GM12878 (cell line): Measurements from ENCODE around the gene STARD3. TPM values are rescaled to one million over a fixed set of nuclear protein-coding genes. Genes with fewer than 3 reads are reported as not detected.

Experiments
- ATAC-seq: fragments of 200-7000 bp; cut with Tn5 transposase; 3 replicates; pipeline ENCODE4 v1.9.1; 2020; ENCODE audit warnings: mild to moderate bottlenecking, moderate library complexity
- BruUV-seq: library from RNA; stranded (reverse); fragments of 400-500 nt; replicated peaks from 2 replicates; lab custom pipeline; 2021; lab: Mats Ljungman, UMichigan
- CTCF ChIA-PET: fragments of 300-600 bp; sonication (Branson Sonifier 250); formaldehyde crosslinking; extraction: SDS; loops from one replicate; lab custom pipeline; 2021; ENCODE audit warnings: inconsistent platforms; lab: Yijun Ruan, JAX
- POLR2A ChIA-PET: fragments of 350-600 bp; formaldehyde crosslinking; extraction: SDS; loops from one replicate; lab custom pipeline; 2021; ENCODE audit warnings: inconsistent platforms; lab: Charles Lee
- RAD21 ChIA-PET: fragments of 300-600 bp; sonication (Branson Sonifier 250); formaldehyde crosslinking; loops from one replicate; lab custom pipeline; 2023; ENCODE audit warnings: antibody characterized with exemption; ENCODE audit not compliant: unreplicated experiment; lab: Charles Lee
- SMC1A ChIA-PET: fragments of 300-600 bp; sonication (Branson Sonifier 250); formaldehyde crosslinking; loops from one replicate; lab custom pipeline; 2023; ENCODE audit not compliant: unreplicated experiment, uncharacterized antibody; lab: Charles Lee
- DNase-seq: peaks from one replicate; pipeline ENCODE4 v3.0.0-alpha.2; 2011; ENCODE audit warnings: low read depth, low spot score
- FAIRE-seq: peaks from 3 replicates; lab custom pipeline; 2011; peaks lifted over from hg19 to GRCh38; lab: Jason Lieb, UNC
- H2AFZ ChIP-seq: 2 replicates; pipeline ENCODE4 v1.6.0; 2011; ENCODE audit warnings: low read depth, low read length, control low read depth; ENCODE audit not compliant: control insufficient read depth
- H3K27ac ChIP-seq: 2 replicates; pipeline ENCODE4 v1.5.1; 2011; ENCODE audit warnings: control low read depth; ENCODE audit not compliant: control insufficient read depth, insufficient read depth
- H3K27me3 ChIP-seq, 2 experiments: replicated peaks in 1 of 2; 2 replicates each; pipeline versions ENCODE4 v1.6.0 to v1.6.1; 2011; ENCODE audit warnings: low read length in 1 of 2; ENCODE audit not compliant: control insufficient read depth in 2 of 2, insufficient read depth in 2 of 2
- H3K36me3 ChIP-seq, 2 experiments: 2 replicates each; pipeline ENCODE4 v1.5.1; 2011; ENCODE audit warnings: low read length in 1 of 2; ENCODE audit not compliant: control insufficient read depth in 2 of 2, insufficient read depth in 2 of 2
- H3K4me1 ChIP-seq: 2 replicates; pipeline ENCODE4 v1.6.1; 2011; ENCODE audit warnings: mild to moderate bottlenecking, low read length, moderate library complexity, mixed read lengths; ENCODE audit not compliant: control insufficient read depth, insufficient read depth
- H3K4me2 ChIP-seq: 2 replicates; pipeline ENCODE4 v1.6.0; 2011; ENCODE audit warnings: control low read depth; ENCODE audit not compliant: control insufficient read depth, insufficient read depth
- H3K4me3 ChIP-seq: fragments of 200-600 bp; sonication (generic); 2 replicates; pipeline ENCODE4 v1.5.1; 2016
- H3K79me2 ChIP-seq: 2 replicates; pipeline ENCODE4 v1.6.0; 2011; ENCODE audit warnings: low read length; ENCODE audit not compliant: control insufficient read depth, insufficient read depth
- H3K9ac ChIP-seq: 2 replicates; pipeline ENCODE4 v1.8.0; 2011; ENCODE audit warnings: low read length, control low read depth, mixed read lengths; ENCODE audit not compliant: control insufficient read depth, insufficient read depth
- H3K9me3 ChIP-seq: replicated peaks from 3 replicates; pipeline ENCODE4 v1.5.1; 2011; ENCODE audit warnings: mild to moderate bottlenecking, low read length; ENCODE audit not compliant: control insufficient read depth, insufficient read depth
- H4K20me1 ChIP-seq: 2 replicates; pipeline ENCODE4 v1.6.0; 2011; ENCODE audit not compliant: control insufficient read depth, insufficient read depth
- BACH1 ChIP-seq: fragments of 450-650 bp; IDR thresholded peaks from 2 replicates; pipeline ENCODE4 v1.6.1; 2017; ENCODE audit warnings: mild to moderate bottlenecking, borderline replicate concordance
- GABPA ChIP-seq: IDR thresholded peaks from 2 replicates; pipeline ENCODE4 v1.6.1; 2014; ENCODE audit warnings: antibody characterized with exemption, low read depth, mild to moderate bottlenecking, inconsistent platforms
- IRF4 ChIP-seq: IDR thresholded peaks from 2 replicates; pipeline ENCODE4 v1.6.1; 2011; ENCODE audit warnings: low read depth, low read length
- MXI1 ChIP-seq: fragments of 150-350 bp; IDR thresholded peaks from 2 replicates; pipeline ENCODE4 v1.6.1; 2011; ENCODE audit warnings: low read depth, mild to moderate bottlenecking, inconsistent platforms, low read length, improper control_type of control experiment
- NBN ChIP-seq: fragments of 450-650 bp; IDR thresholded peaks from 2 replicates; pipeline ENCODE4 v1.6.1; 2016
- NR2C1 ChIP-seq: fragments of 450-650 bp; IDR thresholded peaks from 2 replicates; pipeline ENCODE4 v1.6.1; 2017; ENCODE audit warnings: antibody characterized with exemption, mild to moderate bottlenecking, moderate library complexity
- RAD21 ChIP-seq: IDR thresholded peaks from 2 replicates; pipeline ENCODE4 v1.6.1; 2011; ENCODE audit warnings: mild to moderate bottlenecking, low read depth, low read length, moderate library complexity; ENCODE audit not compliant: insufficient read depth
- SMC3 ChIP-seq: IDR thresholded peaks from 2 replicates; pipeline ENCODE4 v1.6.1; 2011; ENCODE audit warnings: low read length, improper control_type of control experiment, borderline replicate concordance
- SRF ChIP-seq, 2 experiments: IDR thresholded peaks; 2 replicates each; pipeline ENCODE4 v1.6.1; 2011; ENCODE audit warnings: low read depth in 2 of 2, low read length in 2 of 2, mild to moderate bottlenecking in 1 of 2, moderate library complexity in 1 of 2
- TCF7 ChIP-seq: IDR thresholded peaks from 2 replicates; pipeline ENCODE4 v1.6.1; 2014; ENCODE audit warnings: antibody characterized with exemption, borderline replicate concordance
- WGBS: methylation state at CpG from one replicate; pipeline ENCODE4 v1.1.6; 2016; ENCODE audit warnings: low lambda C conversion rate; ENCODE audit not compliant: insufficient replicate concordance, insufficient coverage; ENCODE audit errors: missing lambda C conversion rate; 5-methylcytosine and 5-hydroxymethylcytosine counted together
- in situ Hi-C: fragments of 300-500 bp; cut with MboI; formaldehyde crosslinking; loops from 9 replicates; pipeline ENCODE4 v1.14.3; 2018; ENCODE audit warnings: mixed read lengths
- intact Hi-C: fragments of 100-400 bp; cut with micrococcal nuclease; formaldehyde crosslinking; loops from one replicate; pipeline ENCODE4 v1.14.2; 2022; ENCODE audit not compliant: unreplicated experiment
- polyA plus RNA-seq, 11 experiments: library from polyadenylated mRNA; depleted of rRNA in 4 of 11; unstranded in 6 of 11; stranded (reverse) in 5 of 11; fragments of >200 nt; fragmentation: Nextera tagmentation in 4 of 11; fragmentation: Illumina TruSeq in 1 of 11; extraction: Ambion mirVana in 4 of 11; extraction: Trizol in 1 of 11; gene quantifications; 1 replicate in 1 of 11; 2 replicates in 10 of 11; pipeline versions ENCODE4 v1.2.1 to v1.2.3, GENCODE V29; 2011 to 2016; ENCODE audit warnings: inconsistent platforms in 2 of 11, missing spikeins in 2 of 11, low read depth in 1 of 11
- total RNA-seq, 4 experiments: library from RNA; depleted of rRNA in 3 of 4; stranded (reverse); fragments of >200 nt in 3 of 4; fragmentation: Illumina TruSeq in 1 of 4; extraction: Trizol in 1 of 4; gene quantifications; 2 replicates each; pipeline versions ENCODE4 v1.2.1 to v1.2.3, GENCODE V29; 2013 to 2021

STARD3 gene
- total and polyA plus RNA-seq, 10 of the 15 experiments (the other 5 are each of a cell fraction or from before 2014, with no cell fraction given): 0.08 to 62.7 (median 27.5) TPM

GRCh38 chr17:39652587-39653315 is 15.8 kb downstream of the STARD3 start:
- no peaks in the 10 kb centered on the region for H3K4me1 ChIP-seq
- no TSS peak for BruUV-seq
- no peak for FAIRE-seq
- H3K4me3 ChIP-seq: no peak overlapping the region
- TF ChIP-seq TCF7: no peak
- TF ChIP-seq SRF (IDR thresholded peaks at IDR 0.05; ENCODE audit: low read depth in 2 of 2, low read length in 2 of 2): no peak
- TF ChIP-seq BACH1: no peak
- TF ChIP-seq RAD21: no peak
- TF ChIP-seq SMC3: no peak
- TF ChIP-seq GABPA: no peak
- no peak for TF ChIP-seq IRF4
- TF ChIP-seq NBN: no peak
- TF ChIP-seq NR2C1: no peak
- no peak for TF ChIP-seq MXI1
- H4K20me1 ChIP-seq: no peaks in the 10 kb centered on the region
- H2AFZ ChIP-seq: no peak overlapping the region
- in situ Hi-C loops: no loop called here
- ChIA-PET SMC1A (interaction anchor here (1.4 to 1.5 kb wide), 3 partner anchors 15 to 78 kb away, joined by 3 to 11 read pairs (median 3); partner anchors contain the start of gene MIEN1), POLR2A (no interaction called here), CTCF (interaction anchor here (0.7 to 8.8 kb wide), 17 partner anchors 9 to 250 kb away, joined by 3 to 100 read pairs (median 4); partner anchors contain the start of genes MIEN1, PGAP3, PNMT and STARD3), RAD21 (interaction anchor here (1.5 kb wide), 1 partner anchor 212 kb away, joined by 3 read pairs; no protein-coding TSS in a partner anchor)
- H3K4me2 ChIP-seq: no peak overlapping the region
- H3K79me2 ChIP-seq: no peaks in the 10 kb centered on the region; the same call in 1 of the 2 replicates
- H3K27me3 ChIP-seq: no peaks in the 10 kb centered on the region
- 68% methylated on average over 7 of the region's 7 CpGs for WGBS
- H3K9ac ChIP-seq: no peak overlapping the region
- H3K36me3 ChIP-seq: peaks cover 4 to 7% of the 10 kb centered on the region in 2 experiments; a peak in 3 of 4 replicates
- intact Hi-C loops: no loop called here
- DNase-seq: no peak
- H3K27ac ChIP-seq: no peak overlapping the region
- H3K9me3 ChIP-seq: no peaks in the 10 kb centered on the region
- peak; percentile 25; the same call in 2 of the 3 replicates for ATAC-seq
